GM20431 (cell line): Measurements from ENCODE around the gene P4HA3.
"Not testable (repeated sequence)": the region's sequence is repeated elsewhere in the genome, so short reads cannot be mapped to it uniquely, and the experiment has no call there.

Source experiments
- in situ Hi-C: fragments of 300-500 bp; cut with MseI, MboI; formaldehyde crosslinking; loops from one replicate; pipeline ENCODE4 v1.15.0; 2020; ENCODE audit warnings: low sequenced_read_pairs; ENCODE audit not compliant: unreplicated experiment

P4HA3 gene

DNA sequence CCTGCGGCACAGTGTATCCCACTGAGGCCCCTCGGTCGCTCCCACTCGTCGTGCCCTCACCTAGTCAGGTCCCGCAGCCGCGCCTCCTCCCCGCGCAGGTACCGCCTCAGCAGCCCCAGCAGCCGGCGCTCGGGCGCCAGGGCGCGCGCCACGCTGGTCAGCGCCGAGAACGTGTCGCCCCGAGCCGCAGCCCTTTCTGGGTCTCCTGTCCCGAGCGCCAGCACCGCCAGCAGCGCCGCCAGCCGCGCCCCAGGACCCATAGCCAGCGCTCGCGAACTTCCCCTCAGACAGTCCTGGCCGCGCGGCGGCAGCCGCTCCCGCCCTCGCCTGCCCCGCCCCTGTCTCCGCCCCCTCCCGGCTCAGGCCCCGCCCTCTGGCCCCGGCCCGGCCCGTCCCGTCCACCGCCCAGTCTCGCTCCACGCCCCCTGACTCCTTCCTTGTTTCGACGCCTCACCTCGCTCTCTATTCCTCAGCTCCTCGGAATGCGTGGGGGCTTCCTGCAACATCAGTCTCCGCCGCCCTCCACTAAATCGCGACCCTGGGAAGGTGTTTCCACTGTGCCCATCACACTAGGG is at the start of gene P4HA3:
P4HA3 (minus strand) TSS at position 289 of the 575 bp plus-strand sequence; CDS start at position 260, 29 bp downstream.
- in situ Hi-C loops, result no loop called here

DNA sequence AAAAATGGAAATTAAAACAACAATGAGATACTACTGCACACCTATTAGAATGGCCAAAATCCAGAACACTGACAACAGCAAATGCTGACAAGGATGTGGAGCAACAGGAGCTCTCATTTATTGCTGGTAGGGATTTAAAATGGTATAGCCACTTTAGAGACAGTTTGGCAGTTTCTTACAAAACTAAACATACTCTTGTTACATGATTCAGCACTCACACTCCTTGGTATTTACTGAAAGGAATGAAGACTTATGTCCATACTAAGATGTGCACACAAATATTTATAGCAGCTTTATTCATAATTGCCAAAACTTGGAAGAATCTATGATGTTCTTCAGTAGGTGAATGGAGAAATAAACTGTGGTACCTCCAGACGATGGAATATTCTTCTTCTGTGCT is 46.0 kb upstream of the P4HA3 start:
- in situ Hi-C loops, result no loop called here

DNA sequence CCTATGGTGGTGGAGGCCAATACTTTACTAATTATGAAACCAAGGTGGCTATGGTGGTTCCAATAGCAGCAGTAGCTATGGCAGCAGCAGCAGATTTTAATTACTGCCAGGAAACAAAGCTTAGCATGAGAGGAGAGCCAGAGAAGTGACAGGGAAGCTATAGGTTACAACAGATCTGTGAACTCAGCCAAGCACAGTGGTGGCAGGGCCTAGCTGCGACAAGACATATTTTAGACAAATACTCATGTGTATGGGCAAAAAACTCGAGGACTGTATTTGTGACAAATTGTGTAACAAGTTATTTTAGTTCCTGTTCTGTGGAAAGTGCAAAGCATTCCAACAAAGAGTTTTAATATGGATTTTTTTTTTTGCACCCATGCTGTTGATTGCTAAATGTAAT is 44.2 kb upstream of the P4HA3 start:
- in situ Hi-C loops, result no loop called here

DNA sequence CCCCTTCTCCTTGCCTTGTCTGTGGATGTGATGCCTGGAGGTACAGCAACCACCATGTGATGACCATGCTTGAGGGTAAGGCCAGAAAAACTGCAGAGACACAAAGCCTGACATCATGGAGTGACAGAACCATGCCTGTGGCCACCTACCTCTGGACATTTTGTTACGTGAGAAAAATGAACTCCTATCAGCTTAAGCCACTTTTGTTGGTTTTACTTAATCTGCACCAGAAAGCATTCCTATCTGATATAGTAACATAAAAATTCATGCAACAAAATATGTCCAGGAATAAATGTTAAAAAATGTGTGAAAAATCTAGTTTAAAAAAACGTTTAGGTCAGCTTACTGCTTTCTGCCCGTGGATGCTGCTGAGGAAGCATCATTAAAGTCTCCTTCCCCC is 42.6 kb upstream of the P4HA3 start:
- in situ Hi-C loops, result no loop called here

DNA sequence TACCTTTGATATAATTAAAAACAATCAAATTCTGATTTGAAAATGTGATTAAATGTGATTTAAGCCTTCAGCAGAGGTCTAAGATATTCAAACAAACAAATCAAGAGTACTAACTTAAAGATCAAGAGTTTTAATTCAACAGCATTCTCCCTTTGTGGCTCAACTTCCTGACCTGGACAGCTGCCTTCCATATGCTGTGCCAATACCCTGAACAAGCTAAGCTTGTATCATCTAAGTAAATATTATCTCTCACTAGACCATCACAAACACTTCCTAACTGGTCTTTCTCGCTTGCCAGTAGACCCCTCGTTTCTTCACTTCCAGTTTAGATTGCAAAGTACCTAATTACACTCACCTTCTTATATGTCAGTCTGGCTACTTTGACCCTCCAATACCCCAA is 35.9 kb upstream of the P4HA3 start:
- in situ Hi-C loops, result no loop called here

DNA sequence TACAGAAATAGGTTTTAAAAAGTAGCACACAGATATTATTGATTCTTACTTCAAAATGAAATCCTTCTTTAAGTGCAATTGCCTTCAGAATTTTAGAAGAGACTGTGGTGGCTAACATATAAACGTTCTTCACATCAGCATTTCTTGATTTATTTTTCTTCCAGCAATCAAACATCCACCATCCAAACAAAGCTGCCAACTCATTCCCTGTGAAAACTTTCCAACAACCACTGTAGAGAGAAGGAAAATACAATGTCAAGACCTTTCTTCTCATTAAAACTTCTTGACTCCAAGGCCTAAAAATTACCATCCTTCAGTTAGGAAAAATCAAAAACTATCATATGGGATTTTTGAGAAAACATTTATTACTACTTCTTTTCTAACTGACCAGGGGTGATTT is 34.0 kb upstream of the P4HA3 start:
- in situ Hi-C loops, result no loop called here

DNA sequence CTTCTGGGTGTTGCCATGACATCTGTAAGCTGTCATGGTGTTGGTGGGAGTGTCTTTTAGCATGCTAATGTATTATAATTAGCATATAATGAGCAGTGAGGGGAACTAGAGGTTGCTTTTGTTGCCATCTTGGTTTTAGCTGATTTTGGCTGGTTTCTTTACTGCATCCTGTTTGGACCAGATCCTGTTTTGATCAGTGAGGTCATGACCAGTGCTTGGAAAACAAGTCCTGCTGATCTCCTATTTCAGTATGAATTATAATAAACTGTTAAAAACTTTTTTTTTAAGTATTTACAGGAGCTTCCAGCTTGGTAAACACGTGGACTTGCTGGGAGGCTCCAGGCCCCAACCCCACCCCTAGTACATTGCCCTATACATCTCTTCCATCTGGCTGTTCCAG is 30.5 kb upstream of the P4HA3 start:
- in situ Hi-C loops, result no loop called here

DNA sequence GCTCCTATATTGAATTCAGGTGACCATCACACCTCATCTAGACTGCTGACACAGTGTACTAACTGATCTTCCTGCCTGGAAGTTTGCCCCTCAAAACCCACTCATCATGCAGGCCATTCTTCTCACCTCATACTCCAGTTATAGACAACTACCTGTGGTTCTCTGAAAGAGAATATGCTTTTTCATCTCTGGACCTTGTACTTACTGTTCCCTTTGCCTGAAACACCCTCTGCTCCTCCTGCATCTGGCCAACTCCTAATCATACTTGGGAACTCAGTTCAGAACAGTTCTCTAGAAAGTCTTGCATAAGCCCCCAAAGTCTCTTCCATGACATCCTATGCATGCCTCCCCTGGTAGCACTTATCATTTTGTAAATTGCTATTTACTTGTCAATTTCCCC is 28.2 kb upstream of the P4HA3 start:
- in situ Hi-C loops, result no loop called here

DNA sequence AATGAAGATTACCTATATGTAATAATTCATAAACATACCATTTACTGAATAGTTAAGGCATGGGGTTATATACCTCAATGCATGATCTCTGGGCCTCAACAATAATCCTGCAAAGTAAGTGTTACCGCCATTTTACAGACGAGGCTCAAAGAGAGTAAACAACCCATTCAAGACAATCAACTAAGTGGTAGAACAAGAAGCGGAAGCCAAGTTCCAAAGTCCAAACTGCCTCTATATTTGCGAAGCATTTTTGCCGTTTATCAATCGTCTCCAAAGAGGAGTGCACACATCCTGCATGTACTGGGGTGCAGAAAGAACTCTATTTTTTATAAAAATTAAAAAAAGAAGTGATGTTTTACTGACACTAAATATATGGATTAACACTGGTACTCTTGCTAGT is 27.5 kb upstream of the P4HA3 start:
- in situ Hi-C loops, result no loop called here

DNA sequence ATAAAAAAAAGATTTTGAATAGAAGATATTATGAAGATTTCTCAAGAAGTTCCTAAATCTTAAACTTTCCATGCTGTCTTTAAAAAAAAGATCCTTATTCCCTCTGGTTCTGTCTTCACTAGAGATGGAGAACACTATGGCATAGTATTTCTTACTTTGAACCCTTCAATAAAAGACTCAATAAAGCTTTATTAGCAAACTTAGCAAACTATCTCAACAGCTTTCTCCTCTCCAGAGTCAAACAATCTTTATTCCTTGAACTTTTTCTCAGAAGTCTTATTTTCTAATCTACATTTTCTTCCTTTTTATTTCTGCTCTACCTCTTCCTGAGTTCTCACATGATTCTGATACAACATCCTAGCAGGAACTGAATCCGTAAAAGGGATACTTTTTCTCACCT is 21.8 kb upstream of the P4HA3 start:
- in situ Hi-C loops, result no loop called here

DNA sequence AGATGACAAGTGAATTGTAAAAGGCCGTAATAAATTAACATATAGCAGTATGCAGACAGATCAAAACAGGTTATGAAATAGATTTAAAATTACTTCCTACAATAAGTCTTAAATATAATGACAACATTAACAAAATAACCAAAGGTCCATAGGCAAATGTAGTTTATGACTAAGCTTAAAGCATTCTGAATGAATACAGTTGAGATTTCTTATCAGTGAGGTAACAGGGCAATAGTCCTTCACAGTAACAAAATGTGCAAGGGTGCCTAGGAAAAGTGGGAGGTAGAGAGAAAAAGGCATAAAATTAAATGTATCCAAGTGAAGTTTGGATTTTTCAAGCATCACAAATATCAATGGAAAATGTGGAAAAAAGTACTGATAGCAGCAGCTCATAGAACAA is 20.9 kb upstream of the P4HA3 start:
- in situ Hi-C loops, result no loop called here

DNA sequence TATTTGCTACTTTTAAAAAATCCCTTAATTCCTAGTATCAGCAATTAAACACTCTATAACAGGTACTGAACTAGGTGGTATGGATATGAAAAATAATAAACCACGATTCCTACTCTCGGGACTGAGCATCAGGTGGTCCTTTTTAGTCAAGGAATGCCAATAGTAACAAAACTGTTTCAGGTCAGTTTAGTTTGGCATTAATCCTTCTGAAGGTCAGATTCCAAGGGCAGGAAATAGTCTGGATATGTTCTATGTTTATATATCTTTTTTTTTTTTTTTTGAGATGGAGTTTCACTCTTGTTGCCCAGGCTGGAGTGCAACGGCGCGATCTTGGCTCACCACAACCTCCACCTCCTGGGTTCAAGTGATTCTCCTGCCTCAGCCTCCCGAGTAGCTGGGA is 19.6 kb upstream of the P4HA3 start:
- in situ Hi-C loops, result not testable (repeated sequence)

DNA sequence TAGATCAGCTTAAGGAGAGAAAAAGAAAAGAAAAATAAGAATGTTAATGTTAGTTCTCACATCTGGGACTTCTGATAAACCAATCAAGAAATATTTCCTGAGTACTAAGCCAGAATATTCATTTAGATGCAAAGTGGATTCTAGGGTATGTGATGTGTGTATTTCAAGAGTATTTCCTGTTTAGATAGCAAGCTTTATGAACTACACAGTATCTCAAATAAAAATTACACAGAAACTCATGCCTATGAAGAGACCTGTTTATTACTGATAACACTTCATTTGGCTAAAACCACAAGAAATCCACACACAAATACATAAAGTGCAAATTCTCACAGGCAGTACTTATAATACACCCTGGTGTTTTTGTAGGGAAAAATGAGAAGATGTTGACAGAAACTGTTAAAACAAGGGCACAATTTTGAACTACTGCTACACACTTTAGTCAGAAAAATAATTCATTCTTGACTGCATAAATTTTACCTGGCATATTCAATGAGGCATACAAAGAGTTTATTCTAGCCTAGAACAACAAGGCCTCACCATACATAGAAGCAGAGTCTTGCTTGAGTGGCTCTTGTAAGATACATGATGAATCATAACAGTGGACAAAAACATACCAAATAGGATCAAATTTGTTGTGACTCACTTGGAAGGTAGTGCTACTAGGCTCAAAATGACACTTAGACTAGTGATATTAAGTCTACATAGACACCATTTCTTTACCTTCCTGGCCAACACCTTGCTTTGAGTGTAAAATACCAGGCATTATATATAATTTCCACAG is 18.8 kb upstream of the P4HA3 start:
- in situ Hi-C loops, result no loop called here

DNA sequence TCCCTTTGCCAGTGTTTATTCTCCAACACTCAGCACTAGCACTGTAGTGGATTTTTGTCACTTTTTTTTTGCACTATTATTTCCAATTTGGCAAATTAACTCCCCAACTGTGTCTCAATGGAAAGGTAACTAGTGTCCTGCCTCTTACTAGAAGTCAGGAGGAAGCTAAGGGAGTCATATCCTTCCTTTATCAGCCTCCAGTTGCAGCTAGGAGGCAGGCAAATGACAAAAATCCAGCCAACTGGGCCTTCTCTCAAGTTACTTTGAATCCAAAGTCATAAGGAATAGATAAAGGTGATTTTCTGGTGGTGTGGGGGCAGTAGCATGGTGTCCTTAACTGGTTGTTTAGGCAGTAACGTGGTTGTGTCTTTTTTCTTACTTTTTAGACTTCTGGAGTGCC is 15.6 kb upstream of the P4HA3 start:
- in situ Hi-C loops, result no loop called here

DNA sequence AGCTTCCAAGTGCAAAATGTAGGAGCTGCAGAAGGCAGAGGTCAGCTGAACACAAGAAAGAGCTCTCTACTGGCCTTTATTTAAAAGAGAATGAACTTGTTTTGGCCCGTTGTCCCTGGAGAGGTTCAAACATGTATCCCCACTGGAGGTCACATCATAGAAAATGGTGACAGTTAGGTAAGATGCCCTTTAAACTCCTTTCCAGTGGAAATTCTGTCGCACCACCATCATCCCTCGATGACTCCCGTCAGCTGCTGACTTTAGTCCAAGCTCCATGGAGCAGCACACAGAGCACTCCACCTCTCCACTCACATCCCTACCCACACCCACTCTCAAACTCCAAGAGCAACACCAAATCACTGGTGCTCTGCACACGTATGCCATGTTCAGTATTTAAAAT is 15.2 kb upstream of the P4HA3 start:
- in situ Hi-C loops, result no loop called here

DNA sequence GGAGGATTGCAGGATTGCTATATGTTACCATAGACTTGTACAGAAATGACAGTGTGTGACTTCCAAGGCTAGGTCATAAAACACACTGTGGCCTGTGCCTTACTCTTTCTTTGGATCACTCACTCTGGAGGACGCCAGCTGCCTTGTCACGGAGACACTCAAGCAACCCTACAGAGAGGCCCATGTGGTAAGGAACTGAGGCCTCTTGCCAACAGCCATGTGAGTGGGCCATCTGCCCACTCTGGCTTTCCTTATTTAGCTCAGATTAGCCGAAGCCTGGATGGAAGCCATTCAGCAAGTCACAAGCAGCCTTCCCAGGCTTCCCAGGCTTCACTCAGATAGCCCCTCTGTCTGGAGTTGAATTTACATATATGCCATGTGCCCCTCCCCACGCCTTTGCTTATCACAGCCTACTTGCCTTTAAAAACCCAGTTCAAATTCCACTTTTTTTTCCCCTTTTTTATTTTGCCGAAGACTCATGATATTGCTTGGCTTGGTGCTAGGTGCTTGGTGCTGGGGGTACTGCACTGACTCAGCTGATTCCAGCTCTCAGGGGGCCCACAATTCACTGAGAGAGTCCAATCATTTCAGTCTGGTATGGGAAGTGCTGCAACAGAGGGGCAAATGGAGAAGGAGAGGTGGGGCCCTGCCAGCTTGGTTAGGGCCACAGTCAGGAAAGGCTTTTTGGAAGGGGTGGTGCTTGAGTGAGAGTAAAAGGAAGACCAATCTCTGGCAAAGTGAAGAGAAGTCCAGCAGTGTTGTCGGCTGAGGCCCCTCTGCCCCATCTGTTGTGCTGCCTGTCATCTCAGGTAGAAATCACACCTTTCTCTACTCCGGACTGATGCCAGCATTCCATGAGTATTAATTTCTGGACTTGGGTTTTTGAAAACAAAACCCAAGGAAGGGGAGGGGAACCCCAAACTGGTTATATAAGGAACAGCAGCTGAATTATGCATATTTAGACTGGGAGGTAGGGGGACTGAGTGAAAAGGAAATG is 14.5 kb upstream of the P4HA3 start:
- in situ Hi-C loops, result no loop called here

DNA sequence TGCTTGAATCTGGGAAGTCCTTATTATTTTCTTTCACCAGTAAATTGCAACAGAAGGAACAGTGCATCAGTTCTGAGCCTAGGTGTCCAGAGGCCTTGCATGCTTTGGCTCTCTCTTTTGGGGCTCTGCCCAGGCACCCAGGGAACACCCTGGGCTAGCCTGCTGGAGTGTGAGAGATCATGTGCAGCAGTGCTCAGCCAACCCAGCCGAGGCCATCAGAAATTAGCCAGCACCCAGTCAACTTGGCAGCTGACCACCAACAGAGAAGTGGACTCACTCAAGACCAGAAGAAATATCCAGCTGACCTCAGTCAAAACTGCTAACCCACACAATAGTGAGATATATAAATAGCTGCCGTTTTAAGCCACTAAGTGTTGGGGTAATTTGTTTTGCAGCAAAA is 11.2 kb upstream of the P4HA3 start:
- in situ Hi-C loops, result no loop called here

DNA sequence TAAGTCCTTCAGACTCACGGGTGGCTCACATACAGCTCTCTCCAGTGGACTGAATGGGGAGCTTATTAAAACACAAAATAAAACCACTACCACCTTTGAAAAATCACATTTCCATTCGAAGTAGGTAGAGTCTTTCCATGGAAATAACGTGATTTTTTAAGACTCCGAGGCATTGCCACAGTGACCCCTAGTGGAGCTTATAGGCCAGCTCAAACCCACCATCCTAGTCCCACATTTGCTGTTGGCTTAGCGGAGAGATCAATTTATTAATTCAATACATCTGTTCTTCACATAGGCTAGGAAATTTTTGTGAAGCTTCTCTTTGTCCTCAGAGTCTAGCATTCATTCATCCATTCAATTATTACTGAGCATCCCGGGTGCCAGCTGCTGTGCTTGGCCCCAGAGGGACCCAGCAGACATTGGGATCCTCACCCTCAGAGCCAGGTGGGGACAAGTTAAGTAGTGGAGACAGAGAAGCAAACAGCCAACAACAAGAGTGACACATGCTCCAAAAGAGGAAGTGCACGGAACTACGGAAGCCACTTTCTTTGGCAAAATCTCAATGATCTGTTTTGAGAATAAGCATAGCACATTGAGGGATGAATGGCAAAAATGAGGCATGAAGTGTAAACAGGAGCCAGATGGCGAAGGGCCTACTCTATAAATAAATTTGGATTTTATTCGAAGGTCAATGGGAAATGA is 10.2 kb upstream of the P4HA3 start:
- in situ Hi-C loops, result no loop called here

DNA sequence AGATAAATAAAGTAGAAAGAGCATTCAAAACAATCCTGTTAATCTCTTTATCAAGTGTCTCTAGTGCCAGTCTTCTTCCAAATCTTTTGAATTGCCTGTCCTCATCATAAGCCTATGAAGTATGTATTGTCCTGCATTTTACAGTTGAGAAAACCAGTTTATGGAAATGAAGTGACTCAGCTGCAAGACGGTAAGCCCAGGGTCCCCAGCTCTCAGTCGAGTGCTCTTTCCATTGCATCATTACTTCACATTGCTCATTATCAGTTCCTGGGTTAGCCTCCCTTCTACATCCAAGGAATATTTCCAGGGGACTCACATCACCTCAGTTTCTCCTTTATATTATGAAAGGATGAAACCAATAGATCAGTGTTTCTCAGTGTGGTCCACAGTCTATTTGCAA is 9.1 kb upstream of the P4HA3 start:
- in situ Hi-C loops, result no loop called here

DNA sequence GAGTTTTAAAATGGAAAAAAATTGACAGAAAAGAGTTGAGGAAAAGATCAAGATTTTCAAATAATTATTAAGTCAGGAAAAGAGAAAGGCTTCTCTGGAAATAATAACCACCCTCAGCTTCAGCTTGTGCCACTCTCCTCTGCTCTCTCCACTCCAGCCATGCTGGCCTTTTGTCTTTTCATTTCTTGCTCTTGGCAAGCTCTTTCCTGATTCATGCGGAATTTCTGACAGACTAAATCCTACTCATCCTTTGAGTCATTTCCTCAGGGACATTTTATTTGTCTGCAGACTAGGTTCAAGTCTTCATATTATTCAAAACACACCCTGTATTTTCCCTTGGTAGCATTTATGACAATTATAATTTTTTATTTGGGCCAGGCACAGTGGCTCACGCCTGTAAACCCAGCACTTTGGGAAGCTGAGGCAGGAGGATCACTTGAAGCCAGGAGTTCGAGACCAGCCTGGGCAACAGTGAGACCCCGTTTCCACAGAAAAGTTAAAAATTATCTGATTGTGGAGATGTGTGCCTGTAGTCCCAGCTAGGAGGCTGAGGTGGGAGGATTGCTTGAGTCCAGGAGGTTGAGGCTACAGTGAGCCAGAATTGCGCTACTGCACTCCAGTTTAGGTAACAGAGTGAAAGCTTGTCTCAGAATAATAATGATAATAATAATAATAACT is 7.8 kb upstream of the P4HA3 start:
- in situ Hi-C loops, result no loop called here
